GM19452 (cell line): Measurements from ENCODE around the gene ZNF618.

Experiments used
- ATAC-seq: cut with Tn5 transposase; IDR thresholded peaks from one replicate; pipeline ENCODE4 v1.9.1; 2021; ENCODE audit not compliant: unreplicated experiment

Gene ZNF618

GRCh38 chr9:114016101-114016500 is 140.0 kb downstream of the ZNF618 start:
- no peak for ATAC-seq

GRCh38 chr9:114016629-114017423 is 140.7 kb downstream of the ZNF618 start:
- no peak for ATAC-seq

- ATAC-seq: no peak
Measured at GRCh38 chr9:114017741-114018715, 141.9 kb downstream of the ZNF618 start.

- no peak for ATAC-seq
Measured at GRCh38 chr9:114021578-114021977, 145.5 kb downstream of the ZNF618 start.

GRCh38 chr9:114023961-114024360 is 147.9 kb downstream of the ZNF618 start:
- no peak for ATAC-seq

- no peak for ATAC-seq
Measured at GRCh38 chr9:114025196-114025753, 149.2 kb downstream of the ZNF618 start.

GRCh38 chr9:114025760-114026159 is 149.7 kb downstream of the ZNF618 start:
- ATAC-seq: no peak

GRCh38 chr9:114026335-114026734 is 150.2 kb downstream of the ZNF618 start:
- no peak for ATAC-seq

- ATAC-seq: no peak
Measured at GRCh38 chr9:114027159-114027862, 151.2 kb downstream of the ZNF618 start.

GRCh38 chr9:114027863-114028465 is 151.9 kb downstream of the ZNF618 start:
- no peak for ATAC-seq

- ATAC-seq: no peak
Measured at GRCh38 chr9:114028646-114029045, 152.5 kb downstream of the ZNF618 start.

- ATAC-seq: no peak
Measured at GRCh38 chr9:114029311-114030170, 153.4 kb downstream of the ZNF618 start.

- ATAC-seq: no peak
Measured at GRCh38 chr9:114030364-114030763, 154.3 kb downstream of the ZNF618 start.

GRCh38 chr9:114031037-114031630 is 155.0 kb downstream of the ZNF618 start:
- no peak for ATAC-seq

GRCh38 chr9:114031948-114032840 is 156.1 kb downstream of the ZNF618 start:
- no peak for ATAC-seq

GRCh38 chr9:114033397-114034103 is 157.4 kb downstream of the ZNF618 start:
- no peak for ATAC-seq

GRCh38 chr9:114034196-114034595 is 158.1 kb downstream of the ZNF618 start:
- no peak for ATAC-seq

GRCh38 chr9:114034661-114035062 is 158.6 kb downstream of the ZNF618 start:
- ATAC-seq: no peak
